ENCODE measurements around the gene PWWP2A.

GRCh38 chr5:160054047-160054446, 65.2 kb downstream of the PWWP2A start:
- no peak for TF ChIP-seq EZH2 (IDR thresholded peaks at IDR 0.05; ENCODE audit: borderline replicate concordance, low read depth, low read length, severe bottlenecking)
- TF ChIP-seq, protein P1, sequence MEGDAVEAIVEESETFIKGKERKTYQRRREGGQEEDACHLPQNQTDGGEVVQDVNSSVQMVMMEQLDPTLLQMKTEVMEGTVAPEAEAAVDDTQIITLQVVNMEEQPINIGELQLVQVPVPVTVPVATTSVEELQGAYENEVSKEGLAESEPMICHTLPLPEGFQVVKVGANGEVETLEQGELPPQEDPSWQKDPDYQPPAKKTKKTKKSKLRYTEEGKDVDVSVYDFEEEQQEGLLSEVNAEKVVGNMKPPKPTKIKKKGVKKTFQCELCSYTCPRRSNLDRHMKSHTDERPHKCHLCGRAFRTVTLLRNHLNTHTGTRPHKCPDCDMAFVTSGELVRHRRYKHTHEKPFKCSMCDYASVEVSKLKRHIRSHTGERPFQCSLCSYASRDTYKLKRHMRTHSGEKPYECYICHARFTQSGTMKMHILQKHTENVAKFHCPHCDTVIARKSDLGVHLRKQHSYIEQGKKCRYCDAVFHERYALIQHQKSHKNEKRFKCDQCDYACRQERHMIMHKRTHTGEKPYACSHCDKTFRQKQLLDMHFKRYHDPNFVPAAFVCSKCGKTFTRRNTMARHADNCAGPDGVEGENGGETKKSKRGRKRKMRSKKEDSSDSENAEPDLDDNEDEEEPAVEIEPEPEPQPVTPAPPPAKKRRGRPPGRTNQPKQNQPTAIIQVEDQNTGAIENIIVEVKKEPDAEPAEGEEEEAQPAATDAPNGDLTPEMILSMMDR (IDR thresholded peaks at IDR 0.05; ENCODE audit: borderline replicate concordance, extremely low read depth, low read length, poor library complexity, severe bottlenecking): no peak
